Measurements from ENCODE around the gene SLC25A3. TPM values are rescaled to one million over a fixed set of nuclear protein-coding genes. Genes with fewer than 3 reads are reported as not detected.
"Not testable (repeated sequence)": the region's sequence is repeated elsewhere in the genome, so short reads cannot be mapped to it uniquely, and the experiment has no call there.

SLC25A3 gene
- total RNA-seq, 1 experiment from 2014 or later = 1,119 TPM

- DNase-seq (ENCODE audit: low spot score) = no peak
- in situ Hi-C loops (cut with HindIII; ENCODE audit: low sequenced_read_pairs) = no loop called here
These were observed 612 bp upstream of the SLC25A3 start for GRCh38 chr12:98592825-98593322.

GRCh38 chr12:98594050-98594835 is 757 bp downstream of the SLC25A3 start:
- DNase-seq (ENCODE audit: low spot score) = peak; percentile 7
- in situ Hi-C loops (cut with HindIII; ENCODE audit: low sequenced_read_pairs) = no loop called here

- DNase-seq (ENCODE audit: low spot score) = no peak
- in situ Hi-C loops (cut with HindIII; ENCODE audit: low sequenced_read_pairs) = no loop called here
These were observed 1.9 kb downstream of the SLC25A3 start for GRCh38 chr12:98595243-98595988.

- in situ Hi-C loops (cut with HindIII; ENCODE audit: low sequenced_read_pairs); DNase-seq (ENCODE audit: low spot score): not testable (repeated sequence)
These were observed 3.8 kb downstream of the SLC25A3 start for GRCh38 chr12:98597313-98597712.

GRCh38 chr12:98601924-98602323 is 8.4 kb downstream of the SLC25A3 start:
- in situ Hi-C loops (cut with HindIII; ENCODE audit: low sequenced_read_pairs) = no loop called here
- DNase-seq (ENCODE audit: low spot score) = no peak

- in situ Hi-C loops (cut with HindIII; ENCODE audit: low sequenced_read_pairs) = no loop called here
- DNase-seq (ENCODE audit: low spot score) = no peak
These were observed 13.0 kb downstream of the SLC25A3 start for GRCh38 chr12:98606359-98606988.

- in situ Hi-C loops (cut with HindIII; ENCODE audit: low sequenced_read_pairs) = no loop called here
- no peak for DNase-seq (ENCODE audit: low spot score)
These were observed 17.1 kb downstream of the SLC25A3 start for GRCh38 chr12:98610596-98610995.

GRCh38 chr12:98612696-98613334 is 19.3 kb downstream of the SLC25A3 start:
- in situ Hi-C loops (cut with HindIII; ENCODE audit: low sequenced_read_pairs) = no loop called here
- no peak for DNase-seq (ENCODE audit: low spot score)

GRCh38 chr12:98618952-98619351 is 25.5 kb downstream of the SLC25A3 start:
- in situ Hi-C loops (cut with HindIII; ENCODE audit: low sequenced_read_pairs) = no loop called here
- no peak for DNase-seq (ENCODE audit: low spot score)

- in situ Hi-C loops (cut with HindIII; ENCODE audit: low sequenced_read_pairs) = no loop called here
- no peak for DNase-seq (ENCODE audit: low spot score)
These were observed 42.3 kb downstream of the SLC25A3 start for GRCh38 chr12:98635657-98636323.

- in situ Hi-C loops (cut with HindIII; ENCODE audit: low sequenced_read_pairs) = no loop called here
- no peak for DNase-seq (ENCODE audit: low spot score)
These were observed 43.6 kb downstream of the SLC25A3 start for GRCh38 chr12:98637068-98637467.

GRCh38 chr12:98638009-98638408 is 44.5 kb downstream of the SLC25A3 start:
- no peak for DNase-seq (ENCODE audit: low spot score)
- in situ Hi-C loops (cut with HindIII; ENCODE audit: low sequenced_read_pairs) = no loop called here

- no peak for DNase-seq (ENCODE audit: low spot score)
- in situ Hi-C loops (cut with HindIII; ENCODE audit: low sequenced_read_pairs) = no loop called here
These were observed 46.0 kb downstream of the SLC25A3 start for GRCh38 chr12:98639491-98639890.

GRCh38 chr12:98642801-98643200 is 49.3 kb downstream of the SLC25A3 start:
- in situ Hi-C loops (cut with HindIII; ENCODE audit: low sequenced_read_pairs) = not testable (repeated sequence)

GRCh38 chr12:98644433-98644711 is 50.9 kb downstream of the SLC25A3 start:
- in situ Hi-C loops (cut with HindIII; ENCODE audit: low sequenced_read_pairs) = no loop called here
- DNase-seq (ENCODE audit: low spot score) = no peak

More at GRCh38 chr12:98642801-98643200, 49.3 kb downstream of the SLC25A3 start:
- DNase-seq (ENCODE audit: low spot score) = not testable (repeated sequence)

GRCh38 chr12:98644712-98645571 is 51.5 kb downstream of the SLC25A3 start, which contains the start of the genes APAF1 and IKBIP:
APAF1 (plus strand) TSS chr12:98645290; CDS start chr12:98648360, 3,070 bp downstream.
IKBIP (minus strand) TSS chr12:98644788; CDS start chr12:98644701, 87 bp downstream.
- DNase-seq (ENCODE audit: low spot score) = peak; percentile 93
- in situ Hi-C loops (cut with HindIII; ENCODE audit: low sequenced_read_pairs) = no loop called here

GRCh38 chr12:98645572-98646067 is 52.1 kb downstream of the SLC25A3 start:
- in situ Hi-C loops (cut with HindIII; ENCODE audit: low sequenced_read_pairs) = no loop called here
- DNase-seq (ENCODE audit: low spot score) = peak; percentile 53

All from G401 (cell line).